Measurements from ENCODE around the gene SMCHD1.

GRCh38 chr18:2827061-2827460 is 171.5 kb downstream of the SMCHD1 start:
- TF ChIP-seq RAD21 (conservative IDR thresholded peaks at IDR 0.05 in 1 of 2, IDR thresholded peaks at IDR 0.05 in 1 of 2) (no peak), EP300 (IDR thresholded peaks at IDR 0.05) (no peak)

All from A549 (cell line).